AG04449 (cell line): ENCODE results near the gene NEK11.

ENCODE experiments used
- CTCF ChIA-PET: fragments of 350-600 bp; formaldehyde crosslinking; extraction: SDS; loops from one replicate; lab custom pipeline; 2021; ENCODE audit warnings: antibody characterized with exemption; lab: Yijun Ruan, JAX
- POLR2A ChIA-PET: fragments of 400-600, 350-600 bp; formaldehyde crosslinking; extraction: SDS; loops from one replicate; lab custom pipeline; 2020; ENCODE audit warnings: antibody characterized with exemption, inconsistent platforms; lab: Yijun Ruan, JAX
- DNase-seq: peaks from one replicate; pipeline ENCODE4 v3.0.0-alpha.2; 2010; ENCODE audit warnings: low read depth, low spot score
- H3K4me3 ChIP-seq: 2 replicates; pipeline ENCODE4 v1.5.1; 2011; ENCODE audit warnings: low read depth, mild to moderate bottlenecking, control low read depth, low read length
- TF ChIP-seq, protein P1 (sequence below): IDR thresholded peaks from one replicate; pipeline ENCODE4 v1.5.1; 2011; ENCODE audit warnings: mild to moderate bottlenecking, moderate library complexity, low read length, control low read depth, inconsistent platforms; ENCODE audit not compliant: insufficient read depth; ENCODE audit errors: missing control alignments

The NEK11 gene

DNA sequence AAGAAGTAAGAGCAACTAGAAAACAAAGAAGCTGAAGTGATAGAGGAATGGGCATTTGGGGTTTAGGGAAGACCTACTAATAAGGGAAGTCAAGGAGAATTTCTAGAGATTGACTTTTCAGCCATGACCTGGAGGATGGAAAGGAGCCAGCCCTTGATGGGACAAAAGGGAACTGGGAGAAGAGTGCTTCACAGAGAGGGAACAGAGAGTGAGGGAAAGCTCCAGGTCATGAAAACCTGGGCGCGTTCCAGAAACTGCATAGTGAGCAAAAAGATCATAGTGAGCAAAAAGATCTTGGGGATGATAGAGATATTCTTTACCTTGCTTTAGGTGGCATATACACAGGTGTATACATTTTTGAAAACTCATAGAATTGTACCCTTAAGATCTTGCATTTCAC lies 211.8 kb downstream of the NEK11 start:
- TF ChIP-seq, protein P1, sequence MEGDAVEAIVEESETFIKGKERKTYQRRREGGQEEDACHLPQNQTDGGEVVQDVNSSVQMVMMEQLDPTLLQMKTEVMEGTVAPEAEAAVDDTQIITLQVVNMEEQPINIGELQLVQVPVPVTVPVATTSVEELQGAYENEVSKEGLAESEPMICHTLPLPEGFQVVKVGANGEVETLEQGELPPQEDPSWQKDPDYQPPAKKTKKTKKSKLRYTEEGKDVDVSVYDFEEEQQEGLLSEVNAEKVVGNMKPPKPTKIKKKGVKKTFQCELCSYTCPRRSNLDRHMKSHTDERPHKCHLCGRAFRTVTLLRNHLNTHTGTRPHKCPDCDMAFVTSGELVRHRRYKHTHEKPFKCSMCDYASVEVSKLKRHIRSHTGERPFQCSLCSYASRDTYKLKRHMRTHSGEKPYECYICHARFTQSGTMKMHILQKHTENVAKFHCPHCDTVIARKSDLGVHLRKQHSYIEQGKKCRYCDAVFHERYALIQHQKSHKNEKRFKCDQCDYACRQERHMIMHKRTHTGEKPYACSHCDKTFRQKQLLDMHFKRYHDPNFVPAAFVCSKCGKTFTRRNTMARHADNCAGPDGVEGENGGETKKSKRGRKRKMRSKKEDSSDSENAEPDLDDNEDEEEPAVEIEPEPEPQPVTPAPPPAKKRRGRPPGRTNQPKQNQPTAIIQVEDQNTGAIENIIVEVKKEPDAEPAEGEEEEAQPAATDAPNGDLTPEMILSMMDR, result no peak
- H3K4me3 ChIP-seq, result no peak overlapping the region
- no peak for DNase-seq
- POLR2A ChIA-PET, result no interaction called here
- CTCF ChIA-PET, result interaction anchor here (0.8 kb wide), 1 partner anchor 61 kb away, joined by 3 read pairs; no protein-coding TSS in a partner anchor

DNA sequence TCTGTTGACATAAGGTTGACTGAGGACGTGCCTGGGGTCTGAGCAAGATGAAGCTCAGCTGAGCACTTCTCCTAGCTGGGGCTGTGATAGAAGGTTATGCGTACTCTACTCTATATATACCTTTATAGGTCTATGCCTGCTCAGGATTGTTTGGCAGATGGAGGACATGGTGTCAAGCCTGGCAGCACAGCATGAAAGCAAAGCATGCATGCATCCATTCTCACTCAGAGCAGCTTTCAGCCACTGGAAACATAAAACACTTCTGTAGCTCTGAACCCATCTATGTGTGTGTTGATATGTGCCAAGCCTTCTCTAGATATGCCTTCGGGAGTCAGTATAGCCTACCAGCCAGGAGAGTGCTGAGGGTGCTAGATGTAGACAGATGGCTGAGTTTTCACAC lies 212.6 kb downstream of the NEK11 start:
- CTCF ChIA-PET, result interaction anchor here (0.7 to 0.8 kb wide), 2 partner anchors 62 to 124 kb away, joined by 3 read pairs; no protein-coding TSS in a partner anchor

DNA sequence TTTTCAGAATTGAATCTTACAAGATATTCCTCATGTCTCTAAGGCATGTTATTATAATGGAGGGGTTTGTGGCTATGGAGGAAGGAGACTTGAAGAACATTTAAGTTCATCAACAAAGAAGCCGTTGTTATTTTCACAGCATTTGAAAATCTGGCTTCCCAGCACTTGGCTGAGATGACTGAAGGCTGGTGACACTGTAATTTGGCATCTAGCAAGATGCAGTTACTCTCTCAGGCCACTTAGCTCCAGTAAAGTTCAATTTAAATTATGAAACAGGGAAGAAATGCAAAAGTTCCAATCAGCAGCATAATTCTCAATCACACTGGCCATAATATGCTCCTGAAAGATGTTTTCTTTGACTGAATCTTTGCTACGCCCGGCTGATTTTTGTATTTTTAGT lies 215.5 kb downstream of the NEK11 start:
- no peak for DNase-seq
- H3K4me3 ChIP-seq, result no peak overlapping the region
- POLR2A ChIA-PET, result no interaction called here
- TF ChIP-seq, protein P1, result no peak
- CTCF ChIA-PET, result no interaction called here

More for the DNA sequence above, 212.6 kb downstream of the NEK11 start:
- POLR2A ChIA-PET, result no interaction called here
- no peak for DNase-seq
- no peak overlapping the region for H3K4me3 ChIP-seq
- TF ChIP-seq, protein P1, result no peak

DNA sequence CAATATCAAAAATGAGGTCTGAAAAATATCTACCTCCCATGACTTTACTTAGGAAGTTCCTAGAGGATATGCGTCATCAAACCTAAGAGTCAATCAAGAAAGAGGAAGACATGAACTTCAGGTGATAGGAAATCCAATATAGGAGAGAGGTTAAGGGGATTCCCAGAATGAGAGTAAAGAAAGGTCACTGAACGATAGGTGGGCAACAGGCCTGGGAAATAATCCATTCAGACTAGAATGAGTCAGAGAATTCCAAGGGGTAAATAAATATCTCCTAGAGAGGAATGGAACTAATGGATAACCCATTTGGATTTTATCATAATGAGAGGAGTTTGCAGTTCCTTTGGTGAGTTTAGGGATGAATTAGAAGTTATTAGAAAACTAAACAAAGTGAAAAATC lies 223.8 kb downstream of the NEK11 start:
- ChIA-PET CTCF (no interaction called here), POLR2A (no interaction called here)
- DNase-seq, result no peak
- TF ChIP-seq, protein P1, result no peak
- H3K4me3 ChIP-seq, result no peak overlapping the region

DNA sequence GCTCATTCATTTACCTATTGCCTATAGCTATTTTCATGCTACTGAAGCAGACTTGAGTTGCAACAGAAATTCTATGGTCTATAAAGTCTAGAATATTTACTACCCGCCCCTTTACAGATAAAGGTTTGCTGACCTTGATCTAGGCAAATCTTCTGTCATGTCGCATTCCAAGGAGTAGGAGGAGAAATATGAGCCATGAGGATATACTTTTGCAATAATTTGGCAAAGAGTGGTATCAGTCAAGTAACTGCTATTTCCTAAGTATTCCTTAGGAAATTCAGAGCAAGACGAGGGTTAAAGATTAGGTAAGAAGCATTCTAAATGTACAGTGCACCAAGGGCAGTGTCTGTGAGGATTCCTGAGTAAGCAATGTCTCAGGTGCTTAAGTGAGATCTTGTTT lies 233.8 kb downstream of the NEK11 start:
- ChIA-PET POLR2A (no interaction called here), CTCF (no interaction called here)
- no peak overlapping the region for H3K4me3 ChIP-seq
- DNase-seq, result no peak
- TF ChIP-seq, protein P1, result no peak

DNA sequence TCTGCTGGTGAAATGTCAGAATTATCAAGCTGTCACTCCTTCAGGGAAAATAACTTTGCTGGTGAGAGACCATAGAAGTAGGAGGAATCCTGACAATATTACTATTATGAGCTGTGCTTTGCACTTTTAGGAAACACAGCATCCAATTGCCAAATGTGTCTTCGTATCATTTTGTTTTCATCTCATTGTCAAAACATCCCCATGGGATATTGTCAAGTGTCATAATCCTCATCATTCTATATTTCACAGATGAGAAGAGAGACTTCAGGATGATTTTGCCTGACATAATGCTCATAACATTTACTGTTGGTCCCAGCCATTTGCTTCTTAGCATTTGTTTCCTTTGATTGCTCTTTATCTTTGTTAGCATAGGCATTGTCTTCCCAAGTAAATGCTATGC lies 234.4 kb downstream of the NEK11 start:
- DNase-seq, result no peak
- H3K4me3 ChIP-seq, result no peak overlapping the region
- TF ChIP-seq, protein P1, result no peak
- ChIA-PET POLR2A (no interaction called here), CTCF (no interaction called here)
